ENCODE data around the gene MYG1.
A peak's percentile ranks its signal among the peaks of the same experiment; 100 is the strongest.
"Not testable (repeated sequence)": the region's sequence is repeated elsewhere in the genome, so short reads cannot be mapped to it uniquely, and the experiment has no call there.

Gene MYG1

DNA sequence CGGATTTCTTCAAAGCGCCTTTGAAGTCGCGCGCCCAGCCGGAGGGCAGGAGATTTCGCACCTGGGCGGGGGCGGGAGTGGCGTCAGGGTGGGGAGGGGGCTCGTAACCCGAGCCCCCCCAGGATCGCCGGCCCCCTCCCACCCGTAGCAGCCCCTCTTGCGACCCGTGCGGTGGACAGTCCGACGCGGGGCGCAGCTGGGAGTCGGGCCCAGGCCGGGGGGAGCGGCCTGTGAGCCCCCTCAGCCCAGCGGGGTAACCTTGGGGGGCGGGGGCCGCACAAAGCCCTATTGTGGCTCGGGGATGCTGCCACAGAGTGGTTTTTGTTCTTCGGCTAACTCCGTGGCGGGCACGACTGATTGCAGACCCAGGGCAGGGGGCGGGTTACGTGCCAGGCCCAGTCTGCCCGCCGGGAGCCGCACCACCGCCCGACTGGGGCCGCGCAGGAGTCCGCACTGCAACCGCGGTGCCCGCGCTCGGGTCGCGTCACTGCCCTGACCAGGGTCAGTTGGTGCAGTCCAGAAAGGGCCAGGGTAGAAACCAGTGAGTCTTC is 26.1 kb downstream of the MYG1 start:
- H3K4me3 ChIP-seq (ENCODE audit: low read depth, low read length), result peak overlapping the region; percentile 51
- TF ChIP-seq, protein P1, sequence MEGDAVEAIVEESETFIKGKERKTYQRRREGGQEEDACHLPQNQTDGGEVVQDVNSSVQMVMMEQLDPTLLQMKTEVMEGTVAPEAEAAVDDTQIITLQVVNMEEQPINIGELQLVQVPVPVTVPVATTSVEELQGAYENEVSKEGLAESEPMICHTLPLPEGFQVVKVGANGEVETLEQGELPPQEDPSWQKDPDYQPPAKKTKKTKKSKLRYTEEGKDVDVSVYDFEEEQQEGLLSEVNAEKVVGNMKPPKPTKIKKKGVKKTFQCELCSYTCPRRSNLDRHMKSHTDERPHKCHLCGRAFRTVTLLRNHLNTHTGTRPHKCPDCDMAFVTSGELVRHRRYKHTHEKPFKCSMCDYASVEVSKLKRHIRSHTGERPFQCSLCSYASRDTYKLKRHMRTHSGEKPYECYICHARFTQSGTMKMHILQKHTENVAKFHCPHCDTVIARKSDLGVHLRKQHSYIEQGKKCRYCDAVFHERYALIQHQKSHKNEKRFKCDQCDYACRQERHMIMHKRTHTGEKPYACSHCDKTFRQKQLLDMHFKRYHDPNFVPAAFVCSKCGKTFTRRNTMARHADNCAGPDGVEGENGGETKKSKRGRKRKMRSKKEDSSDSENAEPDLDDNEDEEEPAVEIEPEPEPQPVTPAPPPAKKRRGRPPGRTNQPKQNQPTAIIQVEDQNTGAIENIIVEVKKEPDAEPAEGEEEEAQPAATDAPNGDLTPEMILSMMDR (IDR thresholded peaks at IDR 0.05; ENCODE audit: low read depth, low read length), result no peak
- in situ Hi-C loops (cut with HindIII; ENCODE audit: low sequenced_read_pairs), result no loop called here
- no peak for DNase-seq (ENCODE audit: low read depth, low spot score)

DNA sequence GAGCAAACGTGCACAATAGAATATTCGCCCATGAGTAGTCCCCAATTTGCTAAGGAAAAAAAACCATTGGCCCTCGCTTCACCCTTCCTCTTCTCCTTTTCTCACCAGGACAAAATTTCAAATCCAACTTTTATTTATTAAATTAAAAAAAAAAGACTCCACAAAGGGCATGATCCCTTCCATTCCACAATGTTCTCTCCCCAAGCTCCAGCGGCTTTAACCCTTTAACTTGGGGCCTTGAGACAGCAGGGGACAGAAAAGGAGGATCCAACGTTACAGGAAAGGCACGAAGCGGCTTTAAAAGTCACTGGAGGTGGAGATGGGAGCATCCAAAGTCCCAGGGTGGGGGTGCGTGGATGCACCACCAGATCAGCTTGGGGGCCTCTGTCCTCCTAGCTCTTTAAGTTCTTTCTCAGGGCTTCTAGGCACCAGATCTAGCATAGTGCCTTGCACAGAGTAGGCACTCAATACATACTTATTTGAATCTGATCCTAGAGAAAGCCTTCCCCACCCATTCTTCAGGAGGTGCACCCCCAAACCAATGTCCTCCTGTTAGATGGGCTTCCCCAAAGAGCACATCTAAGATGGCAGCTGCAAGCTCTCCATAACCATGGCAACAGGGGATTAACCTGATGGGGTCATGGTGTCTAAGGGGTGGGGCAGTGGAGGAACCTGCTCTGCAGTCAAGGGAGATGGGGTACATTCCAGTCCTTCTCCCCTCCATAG is 27.1 kb downstream of the MYG1 start:
- H3K4me3 ChIP-seq (ENCODE audit: low read depth, low read length), result no peak overlapping the region
- TF ChIP-seq, protein P1 (IDR thresholded peaks at IDR 0.05; ENCODE audit: low read depth, low read length), result no peak
- in situ Hi-C loops (cut with HindIII; ENCODE audit: low sequenced_read_pairs), result no loop called here
- no peak for DNase-seq (ENCODE audit: low read depth, low spot score)

DNA sequence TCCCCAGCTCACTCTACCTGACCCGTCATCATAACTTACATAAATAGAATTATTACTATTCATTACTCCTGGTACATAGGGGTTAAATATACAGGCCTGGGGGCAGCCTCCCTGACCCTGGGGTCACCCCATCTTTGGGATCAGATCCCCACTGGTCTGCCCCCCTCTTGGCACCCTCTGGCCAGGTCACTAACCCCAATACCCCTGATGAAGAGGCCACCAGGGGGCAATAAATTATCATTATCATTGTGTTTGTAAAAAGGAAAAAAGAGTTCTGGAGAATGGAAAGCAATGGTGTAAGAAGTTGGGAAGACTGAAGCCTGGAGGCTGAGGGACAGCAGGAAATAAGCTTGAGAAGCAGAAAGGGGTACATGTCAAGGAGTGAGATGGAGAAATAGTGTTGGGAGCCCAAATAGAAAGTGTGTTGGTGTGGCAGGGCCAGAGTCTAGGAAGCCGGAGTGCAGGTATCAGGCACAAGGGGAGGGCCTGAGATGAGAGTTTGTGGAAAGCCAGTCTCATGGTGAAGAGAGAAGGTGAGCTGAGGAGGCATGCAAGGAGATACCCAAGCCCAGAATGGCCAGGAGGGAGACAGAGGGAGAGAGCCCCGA is 28.0 kb downstream of the MYG1 start:
- in situ Hi-C loops (cut with HindIII; ENCODE audit: low sequenced_read_pairs), result no loop called here
- H3K4me3 ChIP-seq (ENCODE audit: low read depth, low read length), result no peak overlapping the region
- DNase-seq (ENCODE audit: low read depth, low spot score), result no peak
- TF ChIP-seq, protein P1 (IDR thresholded peaks at IDR 0.05; ENCODE audit: low read depth, low read length), result peak; percentile 23

DNA sequence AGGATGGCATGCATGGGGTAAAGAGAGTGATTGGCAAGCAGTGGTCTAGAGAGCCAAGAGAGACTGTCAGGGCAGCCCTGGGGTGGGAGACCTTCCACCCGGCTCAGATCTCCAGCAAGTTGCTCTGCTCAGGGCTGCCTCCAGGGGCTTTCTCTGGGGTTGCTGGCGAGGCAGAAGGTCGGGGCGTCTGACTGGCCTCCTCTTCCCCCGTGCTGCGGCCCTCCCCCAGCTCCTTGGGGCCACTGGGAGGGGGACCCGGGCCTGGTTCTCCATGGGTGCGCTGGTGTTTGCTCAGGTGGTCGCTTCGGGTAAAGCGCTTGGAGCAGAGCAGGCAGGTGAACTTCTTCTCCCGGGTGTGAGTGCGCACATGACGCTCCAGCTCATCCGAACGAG is 28.5 kb downstream of the MYG1 start:
- H3K4me3 ChIP-seq (ENCODE audit: low read depth, low read length), result no peak overlapping the region
- TF ChIP-seq, protein P1 (IDR thresholded peaks at IDR 0.05; ENCODE audit: low read depth, low read length), result peak; percentile 15
- DNase-seq (ENCODE audit: low read depth, low spot score), result no peak
- in situ Hi-C loops (cut with HindIII; ENCODE audit: low sequenced_read_pairs), result no loop called here

DNA sequence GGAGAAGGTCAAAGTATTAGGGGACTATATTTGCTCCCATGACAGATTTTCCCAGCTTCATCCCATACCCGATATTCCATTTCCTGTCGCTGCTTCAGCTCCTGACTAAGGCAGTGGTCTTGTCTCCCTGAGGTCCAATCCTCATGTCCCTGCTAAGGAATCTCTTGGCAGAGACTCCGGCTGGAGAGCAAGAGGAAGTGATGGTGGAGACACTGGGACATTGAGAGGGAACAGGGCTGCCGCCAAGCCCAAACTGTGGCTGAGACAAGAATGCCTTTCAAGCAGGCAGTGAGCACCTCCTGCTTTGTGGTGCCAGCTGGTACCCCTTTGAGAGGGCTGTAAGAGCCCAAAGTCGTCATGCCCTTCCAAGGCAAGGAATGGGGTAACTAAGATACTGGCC is 31.2 kb downstream of the MYG1 start:
- in situ Hi-C loops (cut with HindIII; ENCODE audit: low sequenced_read_pairs), result no loop called here
- no peak overlapping the region for H3K4me3 ChIP-seq (ENCODE audit: low read depth, low read length)

GRCh38 chr12:53332339-53332738 is 32.8 kb downstream of the MYG1 start:
- H3K4me3 ChIP-seq (ENCODE audit: low read depth, low read length); in situ Hi-C loops (cut with HindIII; ENCODE audit: low sequenced_read_pairs); DNase-seq (ENCODE audit: low read depth, low spot score): not testable (repeated sequence)

More for the DNA sequence above, 31.2 kb downstream of the MYG1 start:
- TF ChIP-seq, protein P1 (IDR thresholded peaks at IDR 0.05; ENCODE audit: low read depth, low read length), result no peak
- DNase-seq (ENCODE audit: low read depth, low spot score), result no peak

DNA sequence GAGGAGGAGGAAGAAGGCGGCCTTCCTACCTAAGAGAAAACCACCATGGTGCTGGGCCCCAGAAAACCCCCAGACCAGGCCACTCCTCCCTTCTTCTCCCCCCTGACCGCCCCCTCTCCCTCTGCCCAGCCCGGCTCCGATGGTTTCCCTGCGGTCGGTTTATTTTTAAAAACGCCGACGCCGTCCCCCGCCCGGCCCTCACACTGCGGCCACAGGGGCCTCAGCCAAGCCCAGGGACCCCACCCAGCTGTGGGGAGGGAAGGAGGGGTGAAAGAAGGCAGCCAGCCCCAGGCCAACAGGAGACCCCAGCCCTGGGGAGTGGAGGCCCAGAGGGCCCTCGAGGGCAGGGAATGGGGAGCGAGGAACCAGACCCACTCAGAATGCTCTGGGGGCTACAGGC is 33.2 kb downstream of the MYG1 start:
- TF ChIP-seq, protein P1 (IDR thresholded peaks at IDR 0.05; ENCODE audit: low read depth, low read length), result no peak
- no peak for DNase-seq (ENCODE audit: low read depth, low spot score)
- in situ Hi-C loops (cut with HindIII; ENCODE audit: low sequenced_read_pairs), result no loop called here
- H3K4me3 ChIP-seq (ENCODE audit: low read depth, low read length), result no peak overlapping the region
